GM21360 (cell line): Measurements from ENCODE around the gene SKA2.
"Not testable (repeated sequence)": the region's sequence is repeated elsewhere in the genome, so short reads cannot be mapped to it uniquely, and the experiment has no call there.

Experiments used
- ATAC-seq: cut with Tn5 transposase; IDR thresholded peaks from one replicate; pipeline ENCODE4 v1.9.1; 2021; ENCODE audit warnings: mild to moderate bottlenecking, moderate library complexity; ENCODE audit not compliant: unreplicated experiment

SKA2 gene

GRCh38 chr17:59105852-59106462 lies 49.0 kb downstream of the SKA2 start:
- ATAC-seq: peak; percentile 16

- ATAC-seq: no peak
Measured at GRCh38 chr17:59101178-59101577, 53.8 kb downstream of the SKA2 start.

- ATAC-seq: no peak
Measured at GRCh38 chr17:59097876-59098275, 57.1 kb downstream of the SKA2 start.

- no peak for ATAC-seq
Measured at GRCh38 chr17:59094861-59095530, 60.0 kb downstream of the SKA2 start.

- ATAC-seq: no peak
Measured at GRCh38 chr17:59093702-59094231, 61.2 kb downstream of the SKA2 start.

- ATAC-seq: no peak
Measured at GRCh38 chr17:59093145-59093701, 61.8 kb downstream of the SKA2 start.

- not testable (repeated sequence) for ATAC-seq
Measured at GRCh38 chr17:59090593-59090992, 64.4 kb downstream of the SKA2 start.

- no peak for ATAC-seq
Measured at GRCh38 chr17:59084154-59084553, 70.8 kb downstream of the SKA2 start.

- ATAC-seq: no peak
Measured at GRCh38 chr17:59074494-59074893, 80.5 kb downstream of the SKA2 start.

GRCh38 chr17:59073972-59074371 lies 81.0 kb downstream of the SKA2 start:
- no peak for ATAC-seq

GRCh38 chr17:59069856-59070255 lies 85.1 kb downstream of the SKA2 start:
- ATAC-seq: no peak

GRCh38 chr17:59067756-59068155 lies 87.2 kb downstream of the SKA2 start:
- no peak for ATAC-seq

GRCh38 chr17:59067340-59067739 lies 87.6 kb downstream of the SKA2 start:
- ATAC-seq: no peak

- ATAC-seq: no peak
Measured at GRCh38 chr17:59062509-59062908, 92.5 kb downstream of the SKA2 start.
